HEK293 (cell line): ENCODE results near the gene PUM2.

Source experiments
- CTCF ChIA-PET: fragments of 350-600 bp; formaldehyde crosslinking; extraction: SDS; loops from one replicate; lab custom pipeline; 2021; ENCODE audit warnings: antibody characterized with exemption; lab: Yijun Ruan, JAX
- POLR2A ChIA-PET: fragments of 300-600 bp; formaldehyde crosslinking; extraction: SDS; loops from one replicate; lab custom pipeline; 2020; ENCODE audit warnings: antibody characterized with exemption, inconsistent platforms; lab: Yijun Ruan, JAX
- H3K27ac ChIP-seq: fragments of 200-500 bp; sonication (Bioruptor generic); 2 replicates; pipeline ENCODE4 v1.5.1; 2014; ENCODE audit warnings: low read depth, low read length, control low read depth, inconsistent platforms; ENCODE audit errors: extremely low read depth
- H3K36me3 ChIP-seq, 2 experiments: fragments of 200-500 bp in 1 of 2; sonication (Bioruptor generic) in 1 of 2; 1 replicate in 1 of 2; 2 replicates in 1 of 2; pipeline ENCODE4 v1.5.1; 2014 to 2017; ENCODE audit warnings: inconsistent platforms in 2 of 2, low read length in 2 of 2; ENCODE audit not compliant: control insufficient read depth in 2 of 2, insufficient read depth in 1 of 2
- H3K4me1 ChIP-seq: fragments of 200-500 bp; sonication (Bioruptor generic); 2 replicates; pipeline ENCODE4 v1.5.1; 2014; ENCODE audit warnings: mild to moderate bottlenecking, low read length, inconsistent platforms; ENCODE audit not compliant: control insufficient read depth, insufficient read depth
- H3K4me3 ChIP-seq: 2 replicates; pipeline ENCODE4 v1.5.1; 2011; ENCODE audit warnings: low read depth, mild to moderate bottlenecking, control low read depth, low read length, moderate library complexity
- H3K9me3 ChIP-seq: fragments of 200-500 bp; sonication (Bioruptor generic); 2 replicates; pipeline ENCODE4 v1.5.1; 2014; ENCODE audit warnings: low read depth, low read length, inconsistent platforms; ENCODE audit not compliant: control insufficient read depth, insufficient read depth
- HOXA7 ChIP-seq: sonication (generic); formaldehyde crosslinking; IDR thresholded peaks from 2 replicates; pipeline ENCODE4 v1.8.1; 2022; ENCODE audit warnings: missing genetic modification reagents, borderline replicate concordance
- KLF10 ChIP-seq: fragments of 450-650 bp; IDR thresholded peaks from 2 replicates; pipeline ENCODE4 v1.5.1; 2018; ENCODE audit warnings: missing biosample characterization, mild to moderate bottlenecking, missing genetic modification characterization
- ZBTB8A ChIP-seq: fragments of 450-650 bp; formaldehyde crosslinking; IDR thresholded peaks from 2 replicates; pipeline ENCODE4 v1.5.1; 2016; ENCODE audit warnings: missing biosample characterization, missing genetic modification characterization
- ZNF133 ChIP-seq: fragments of 450-650 bp; formaldehyde crosslinking; IDR thresholded peaks from 2 replicates; pipeline ENCODE4 v1.5.1; 2016; ENCODE audit warnings: missing biosample characterization, missing genetic modification characterization
- ZNF2 ChIP-seq: fragments of 450-650 bp; formaldehyde crosslinking; IDR thresholded peaks from 2 replicates; pipeline ENCODE4 v1.5.1; 2016; ENCODE audit warnings: missing biosample characterization, missing genetic modification characterization
- ZNF223 ChIP-seq: fragments of 450-650 bp; formaldehyde crosslinking; IDR thresholded peaks from 2 replicates; pipeline ENCODE4 v1.5.1; 2016; ENCODE audit warnings: missing biosample characterization, missing genetic modification characterization
- ZNF23 ChIP-seq: fragments of 450-650 bp; formaldehyde crosslinking; IDR thresholded peaks from 2 replicates; pipeline ENCODE4 v1.5.1; 2016; ENCODE audit warnings: missing biosample characterization, missing genetic modification characterization, borderline replicate concordance
- ZNF239 ChIP-seq: fragments of 450-650 bp; formaldehyde crosslinking; IDR thresholded peaks from 2 replicates; pipeline ENCODE4 v1.5.1; 2016; ENCODE audit warnings: missing biosample characterization, missing genetic modification characterization
- ZNF280C ChIP-seq: fragments of 450-650 bp; formaldehyde crosslinking; IDR thresholded peaks from 2 replicates; pipeline ENCODE4 v1.5.1; 2016; ENCODE audit warnings: missing biosample characterization, missing genetic modification characterization
- ZNF302 ChIP-seq: fragments of 450-650 bp; formaldehyde crosslinking; IDR thresholded peaks from 2 replicates; pipeline ENCODE4 v1.5.1; 2016; ENCODE audit warnings: missing biosample characterization, missing genetic modification characterization, low read depth
- ZNF37A ChIP-seq: fragments of 450-650 bp; IDR thresholded peaks from 2 replicates; pipeline ENCODE4 v1.5.1; 2018; ENCODE audit warnings: missing biosample characterization, missing genetic modification characterization
- ZNF423 ChIP-seq: fragments of 450-650 bp; formaldehyde crosslinking; IDR thresholded peaks from 2 replicates; pipeline ENCODE4 v1.5.1; 2016; ENCODE audit warnings: missing biosample characterization, missing genetic modification characterization
- ZNF473 ChIP-seq: fragments of 450-650 bp; formaldehyde crosslinking; IDR thresholded peaks from 2 replicates; pipeline ENCODE4 v1.5.1; 2017; ENCODE audit warnings: missing biosample characterization, missing genetic modification characterization
- ZNF510 ChIP-seq: fragments of 450-650 bp; formaldehyde crosslinking; IDR thresholded peaks from 2 replicates; pipeline ENCODE4 v1.5.1; 2018; ENCODE audit warnings: mild to moderate bottlenecking, missing genetic modification characterization, missing biosample characterization; ENCODE audit not compliant: insufficient replicate concordance
- ZNF561 ChIP-seq: fragments of 450-650 bp; IDR thresholded peaks from 2 replicates; pipeline ENCODE4 v1.5.1; 2018; ENCODE audit warnings: missing biosample characterization, missing genetic modification characterization, borderline replicate concordance
- ZNF571 ChIP-seq: fragments of 450-650 bp; formaldehyde crosslinking; IDR thresholded peaks from 2 replicates; pipeline ENCODE4 v1.5.0; 2017; ENCODE audit warnings: missing biosample characterization, missing genetic modification characterization
- ZNF658 ChIP-seq: fragments of 450-650 bp; formaldehyde crosslinking; IDR thresholded peaks from 2 replicates; pipeline ENCODE4; 2016; ENCODE audit warnings: missing biosample characterization, missing genetic modification characterization
- ZNF664 ChIP-seq: fragments of 450-650 bp; formaldehyde crosslinking; IDR thresholded peaks from 2 replicates; pipeline ENCODE4 v1.5.1; 2016; ENCODE audit warnings: missing biosample characterization, missing genetic modification characterization
- ZNF677 ChIP-seq: fragments of 450-650 bp; IDR thresholded peaks from 2 replicates; pipeline ENCODE4 v1.5.0; 2018; ENCODE audit warnings: missing biosample characterization, mild to moderate bottlenecking, missing genetic modification characterization, moderate library complexity
- ZNF768 ChIP-seq: fragments of 450-650 bp; formaldehyde crosslinking; IDR thresholded peaks from 2 replicates; pipeline ENCODE4 v1.5.1; 2018; ENCODE audit warnings: missing biosample characterization, mild to moderate bottlenecking, missing genetic modification characterization
- ZNF776 ChIP-seq: fragments of 450-650 bp; formaldehyde crosslinking; IDR thresholded peaks from 2 replicates; pipeline ENCODE4 v1.5.0; 2017; ENCODE audit warnings: missing biosample characterization, missing genetic modification characterization, borderline replicate concordance
- TF ChIP-seq, protein P1 (sequence below): fragments of 450-650 bp; formaldehyde crosslinking; IDR thresholded peaks from 2 replicates; pipeline ENCODE4 v1.5.1; 2016; ENCODE audit warnings: missing biosample characterization, missing genetic modification characterization
- TF ChIP-seq, protein P2 (sequence below): fragments of 450-650 bp; formaldehyde crosslinking; conservative IDR thresholded peaks from 2 replicates; pipeline ENCODE4 v1.5.1; 2016; ENCODE audit warnings: low read depth, missing biosample characterization, missing genetic modification characterization
- TF ChIP-seq, protein P3 (sequence below): fragments of 450-650 bp; formaldehyde crosslinking; IDR thresholded peaks from 2 replicates; pipeline ENCODE4 v1.5.1; 2017; ENCODE audit warnings: missing biosample characterization, missing genetic modification characterization
- TF ChIP-seq, protein P4 (sequence below): fragments of 450-650 bp; formaldehyde crosslinking; IDR thresholded peaks from 2 replicates; pipeline ENCODE4 v1.5.1; 2016; ENCODE audit warnings: missing biosample characterization, missing genetic modification characterization

PUM2 gene

DNA sequence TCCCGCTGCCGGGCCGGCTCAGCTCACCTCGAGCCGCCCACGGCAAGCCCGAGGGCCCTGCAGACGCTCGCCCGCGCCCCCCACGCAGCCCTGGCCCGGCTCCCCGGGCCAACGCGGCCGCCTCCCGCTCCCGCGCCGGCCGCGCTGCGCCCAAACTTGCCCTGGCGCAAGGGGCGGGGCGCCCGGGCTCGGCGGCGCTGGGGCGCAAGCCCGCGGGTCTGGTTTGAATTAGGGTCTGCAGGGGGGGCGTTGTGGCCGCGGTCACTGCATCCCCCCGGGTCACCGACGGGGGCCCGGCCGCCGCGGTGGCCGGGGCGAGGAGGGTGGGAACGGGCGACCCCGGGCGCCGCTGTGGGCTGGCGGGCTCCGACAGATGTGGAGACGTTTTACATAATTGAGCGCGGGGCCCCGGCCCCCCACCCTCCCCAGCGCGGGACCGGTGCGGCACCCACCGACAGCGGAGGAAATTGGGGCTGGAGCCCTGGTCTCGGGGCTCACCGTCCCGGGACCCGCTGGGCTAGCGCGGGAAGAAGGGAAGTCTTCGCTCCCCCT is 126.4 kb downstream of the PUM2 start:
- Histone ChIP-seq H3K4me1 (peaks cover 14% of the 10 kb centered on the region), H3K4me3 (peak overlapping the region; percentile 60), H3K27ac (peak overlapping the region; percentile 82; the same call in 1 of the 2 replicates), H3K36me3 (peaks cover 0 to 11% of the 10 kb centered on the region in 2 experiments; a peak in 1 of 3 replicates), H3K9me3 (no peaks in the 10 kb centered on the region)
- ChIA-PET POLR2A (interaction anchor here (0.5 to 1.5 kb wide), 4 partner anchors 10 to 88 kb away, joined by 3 to 6 read pairs (median 4); no protein-coding TSS in a partner anchor), CTCF (interaction anchor here (0.5 to 1.9 kb wide), 9 partner anchors 9 to 269 kb away, joined by 3 to 24 read pairs (median 4); no protein-coding TSS in a partner anchor)
- no peak for TF ChIP-seq ZNF280C (tag by site-specific recombination)
- TF ChIP-seq, protein P1, sequence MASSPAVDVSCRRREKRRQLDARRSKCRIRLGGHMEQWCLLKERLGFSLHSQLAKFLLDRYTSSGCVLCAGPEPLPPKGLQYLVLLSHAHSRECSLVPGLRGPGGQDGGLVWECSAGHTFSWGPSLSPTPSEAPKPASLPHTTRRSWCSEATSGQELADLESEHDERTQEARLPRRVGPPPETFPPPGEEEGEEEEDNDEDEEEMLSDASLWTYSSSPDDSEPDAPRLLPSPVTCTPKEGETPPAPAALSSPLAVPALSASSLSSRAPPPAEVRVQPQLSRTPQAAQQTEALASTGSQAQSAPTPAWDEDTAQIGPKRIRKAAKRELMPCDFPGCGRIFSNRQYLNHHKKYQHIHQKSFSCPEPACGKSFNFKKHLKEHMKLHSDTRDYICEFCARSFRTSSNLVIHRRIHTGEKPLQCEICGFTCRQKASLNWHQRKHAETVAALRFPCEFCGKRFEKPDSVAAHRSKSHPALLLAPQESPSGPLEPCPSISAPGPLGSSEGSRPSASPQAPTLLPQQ (tag by site-specific recombination), result 0 out of 2 replicates have a peak, but pooled peaks have one; percentile 17
- TF ChIP-seq, protein P2, sequence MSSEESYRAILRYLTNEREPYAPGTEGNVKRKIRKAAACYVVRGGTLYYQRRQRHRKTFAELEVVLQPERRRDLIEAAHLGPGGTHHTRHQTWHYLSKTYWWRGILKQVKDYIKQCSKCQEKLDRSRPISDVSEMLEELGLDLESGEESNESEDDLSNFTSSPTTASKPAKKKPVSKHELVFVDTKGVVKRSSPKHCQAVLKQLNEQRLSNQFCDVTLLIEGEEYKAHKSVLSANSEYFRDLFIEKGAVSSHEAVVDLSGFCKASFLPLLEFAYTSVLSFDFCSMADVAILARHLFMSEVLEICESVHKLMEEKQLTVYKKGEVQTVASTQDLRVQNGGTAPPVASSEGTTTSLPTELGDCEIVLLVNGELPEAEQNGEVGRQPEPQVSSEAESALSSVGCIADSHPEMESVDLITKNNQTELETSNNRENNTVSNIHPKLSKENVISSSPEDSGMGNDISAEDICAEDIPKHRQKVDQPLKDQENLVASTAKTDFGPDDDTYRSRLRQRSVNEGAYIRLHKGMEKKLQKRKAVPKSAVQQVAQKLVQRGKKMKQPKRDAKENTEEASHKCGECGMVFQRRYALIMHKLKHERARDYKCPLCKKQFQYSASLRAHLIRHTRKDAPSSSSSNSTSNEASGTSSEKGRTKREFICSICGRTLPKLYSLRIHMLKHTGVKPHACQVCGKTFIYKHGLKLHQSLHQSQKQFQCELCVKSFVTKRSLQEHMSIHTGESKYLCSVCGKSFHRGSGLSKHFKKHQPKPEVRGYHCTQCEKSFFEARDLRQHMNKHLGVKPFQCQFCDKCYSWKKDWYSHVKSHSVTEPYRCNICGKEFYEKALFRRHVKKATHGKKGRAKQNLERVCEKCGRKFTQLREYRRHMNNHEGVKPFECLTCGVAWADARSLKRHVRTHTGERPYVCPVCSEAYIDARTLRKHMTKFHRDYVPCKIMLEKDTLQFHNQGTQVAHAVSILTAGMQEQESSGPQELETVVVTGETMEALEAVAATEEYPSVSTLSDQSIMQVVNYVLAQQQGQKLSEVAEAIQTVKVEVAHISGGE (tag by site-specific recombination), result no peak
- TF ChIP-seq ZNF776 (tag by site-specific recombination), result peak; percentile 66; the same call in 1 of the 2 replicates
- TF ChIP-seq ZNF37A (tag by site-specific recombination), result no peak
- TF ChIP-seq HOXA7, result no peak
- TF ChIP-seq ZNF510 (tag by site-specific recombination), result no peak
- no peak for TF ChIP-seq ZNF768 (tag by site-specific recombination)
- TF ChIP-seq, protein P3, sequence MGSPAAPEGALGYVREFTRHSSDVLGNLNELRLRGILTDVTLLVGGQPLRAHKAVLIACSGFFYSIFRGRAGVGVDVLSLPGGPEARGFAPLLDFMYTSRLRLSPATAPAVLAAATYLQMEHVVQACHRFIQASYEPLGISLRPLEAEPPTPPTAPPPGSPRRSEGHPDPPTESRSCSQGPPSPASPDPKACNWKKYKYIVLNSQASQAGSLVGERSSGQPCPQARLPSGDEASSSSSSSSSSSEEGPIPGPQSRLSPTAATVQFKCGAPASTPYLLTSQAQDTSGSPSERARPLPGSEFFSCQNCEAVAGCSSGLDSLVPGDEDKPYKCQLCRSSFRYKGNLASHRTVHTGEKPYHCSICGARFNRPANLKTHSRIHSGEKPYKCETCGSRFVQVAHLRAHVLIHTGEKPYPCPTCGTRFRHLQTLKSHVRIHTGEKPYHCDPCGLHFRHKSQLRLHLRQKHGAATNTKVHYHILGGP (tag by site-specific recombination), result no peak
- no peak for TF ChIP-seq ZNF223
- no peak for TF ChIP-seq ZNF23 (tag by site-specific recombination)
- no peak for TF ChIP-seq KLF10 (tag by site-specific recombination)
- peak; percentile 55 for TF ChIP-seq ZBTB8A (tag by site-specific recombination)
- no peak for TF ChIP-seq ZNF677
- no peak for TF ChIP-seq ZNF571 (tag by site-specific recombination)
- no peak for TF ChIP-seq ZNF561 (tag by site-specific recombination)
- TF ChIP-seq ZNF423 (tag by site-specific recombination), result no peak
- TF ChIP-seq ZNF473 (tag by site-specific recombination), result no peak
- TF ChIP-seq ZNF302 (tag by site-specific recombination), result no peak
- no peak for TF ChIP-seq ZNF133
- TF ChIP-seq ZNF239 (tag by site-specific recombination), result no peak
- no peak for TF ChIP-seq ZNF658 (tag by site-specific recombination)
- no peak for TF ChIP-seq ZNF664
- TF ChIP-seq, protein P4, sequence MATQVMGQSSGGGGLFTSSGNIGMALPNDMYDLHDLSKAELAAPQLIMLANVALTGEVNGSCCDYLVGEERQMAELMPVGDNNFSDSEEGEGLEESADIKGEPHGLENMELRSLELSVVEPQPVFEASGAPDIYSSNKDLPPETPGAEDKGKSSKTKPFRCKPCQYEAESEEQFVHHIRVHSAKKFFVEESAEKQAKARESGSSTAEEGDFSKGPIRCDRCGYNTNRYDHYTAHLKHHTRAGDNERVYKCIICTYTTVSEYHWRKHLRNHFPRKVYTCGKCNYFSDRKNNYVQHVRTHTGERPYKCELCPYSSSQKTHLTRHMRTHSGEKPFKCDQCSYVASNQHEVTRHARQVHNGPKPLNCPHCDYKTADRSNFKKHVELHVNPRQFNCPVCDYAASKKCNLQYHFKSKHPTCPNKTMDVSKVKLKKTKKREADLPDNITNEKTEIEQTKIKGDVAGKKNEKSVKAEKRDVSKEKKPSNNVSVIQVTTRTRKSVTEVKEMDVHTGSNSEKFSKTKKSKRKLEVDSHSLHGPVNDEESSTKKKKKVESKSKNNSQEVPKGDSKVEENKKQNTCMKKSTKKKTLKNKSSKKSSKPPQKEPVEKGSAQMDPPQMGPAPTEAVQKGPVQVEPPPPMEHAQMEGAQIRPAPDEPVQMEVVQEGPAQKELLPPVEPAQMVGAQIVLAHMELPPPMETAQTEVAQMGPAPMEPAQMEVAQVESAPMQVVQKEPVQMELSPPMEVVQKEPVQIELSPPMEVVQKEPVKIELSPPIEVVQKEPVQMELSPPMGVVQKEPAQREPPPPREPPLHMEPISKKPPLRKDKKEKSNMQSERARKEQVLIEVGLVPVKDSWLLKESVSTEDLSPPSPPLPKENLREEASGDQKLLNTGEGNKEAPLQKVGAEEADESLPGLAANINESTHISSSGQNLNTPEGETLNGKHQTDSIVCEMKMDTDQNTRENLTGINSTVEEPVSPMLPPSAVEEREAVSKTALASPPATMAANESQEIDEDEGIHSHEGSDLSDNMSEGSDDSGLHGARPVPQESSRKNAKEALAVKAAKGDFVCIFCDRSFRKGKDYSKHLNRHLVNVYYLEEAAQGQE, result no peak
- no peak for TF ChIP-seq ZNF2 (tag by site-specific recombination)
